Measurements from ENCODE around the gene ZBP1. TPM values are rescaled to one million over a fixed set of nuclear protein-coding genes. Genes with fewer than 3 reads are reported as not detected.

Gene ZBP1
- total and polyA plus RNA-seq, 2 experiments from 2014 or later, result not detected

DNA sequence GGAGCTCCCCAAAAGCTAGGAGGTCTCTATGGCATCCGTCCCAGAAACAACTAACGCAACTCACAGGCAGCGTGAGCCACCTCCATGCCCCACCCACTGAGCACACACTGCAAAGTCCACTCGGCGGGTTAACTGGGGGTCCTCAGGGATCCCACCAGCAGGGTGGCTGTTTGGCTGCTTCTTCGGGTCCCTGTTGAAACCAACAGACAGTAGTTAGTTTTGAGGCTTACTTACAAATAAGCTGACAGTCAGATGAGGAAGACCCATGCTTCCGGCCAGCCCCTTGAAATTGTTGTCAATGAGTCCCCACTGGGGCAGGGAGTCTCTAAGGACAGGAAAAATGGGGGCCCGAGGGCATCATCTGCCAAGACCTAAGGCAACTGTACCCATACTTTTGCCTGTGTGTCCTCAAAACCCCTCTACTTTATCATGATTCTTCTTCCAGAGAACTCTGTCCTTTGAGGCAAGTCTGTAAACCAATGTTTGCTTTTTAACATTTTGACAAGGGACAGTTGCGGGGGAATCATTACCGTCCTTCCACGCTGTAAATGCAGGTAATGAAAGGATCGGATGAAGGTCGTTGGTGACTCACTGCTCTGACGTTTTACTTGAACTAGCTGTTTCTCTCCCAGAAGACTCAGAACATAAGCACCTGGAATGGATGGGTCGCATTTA is 61.5 kb downstream of the ZBP1 start:
- no peak overlapping the region for H3K27ac ChIP-seq
- no peak overlapping the region for H3K4me3 ChIP-seq
- TF ChIP-seq, protein P1, sequence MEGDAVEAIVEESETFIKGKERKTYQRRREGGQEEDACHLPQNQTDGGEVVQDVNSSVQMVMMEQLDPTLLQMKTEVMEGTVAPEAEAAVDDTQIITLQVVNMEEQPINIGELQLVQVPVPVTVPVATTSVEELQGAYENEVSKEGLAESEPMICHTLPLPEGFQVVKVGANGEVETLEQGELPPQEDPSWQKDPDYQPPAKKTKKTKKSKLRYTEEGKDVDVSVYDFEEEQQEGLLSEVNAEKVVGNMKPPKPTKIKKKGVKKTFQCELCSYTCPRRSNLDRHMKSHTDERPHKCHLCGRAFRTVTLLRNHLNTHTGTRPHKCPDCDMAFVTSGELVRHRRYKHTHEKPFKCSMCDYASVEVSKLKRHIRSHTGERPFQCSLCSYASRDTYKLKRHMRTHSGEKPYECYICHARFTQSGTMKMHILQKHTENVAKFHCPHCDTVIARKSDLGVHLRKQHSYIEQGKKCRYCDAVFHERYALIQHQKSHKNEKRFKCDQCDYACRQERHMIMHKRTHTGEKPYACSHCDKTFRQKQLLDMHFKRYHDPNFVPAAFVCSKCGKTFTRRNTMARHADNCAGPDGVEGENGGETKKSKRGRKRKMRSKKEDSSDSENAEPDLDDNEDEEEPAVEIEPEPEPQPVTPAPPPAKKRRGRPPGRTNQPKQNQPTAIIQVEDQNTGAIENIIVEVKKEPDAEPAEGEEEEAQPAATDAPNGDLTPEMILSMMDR (IDR thresholded peaks at IDR 0.05; ENCODE audit: low read depth, low read length), result no peak
- no peaks in the 10 kb centered on the region for H3K9me3 ChIP-seq (ENCODE audit: low read depth)
- H3K27me3 ChIP-seq, result no peaks in the 10 kb centered on the region
- H3K4me1 ChIP-seq (ENCODE audit: low read depth), result no peaks in the 10 kb centered on the region
- no peak for DNase-seq (ENCODE audit: low read depth in 1 of 2, low spot score in 1 of 2)
- no peaks in the 10 kb centered on the region for H3K36me3 ChIP-seq

DNA sequence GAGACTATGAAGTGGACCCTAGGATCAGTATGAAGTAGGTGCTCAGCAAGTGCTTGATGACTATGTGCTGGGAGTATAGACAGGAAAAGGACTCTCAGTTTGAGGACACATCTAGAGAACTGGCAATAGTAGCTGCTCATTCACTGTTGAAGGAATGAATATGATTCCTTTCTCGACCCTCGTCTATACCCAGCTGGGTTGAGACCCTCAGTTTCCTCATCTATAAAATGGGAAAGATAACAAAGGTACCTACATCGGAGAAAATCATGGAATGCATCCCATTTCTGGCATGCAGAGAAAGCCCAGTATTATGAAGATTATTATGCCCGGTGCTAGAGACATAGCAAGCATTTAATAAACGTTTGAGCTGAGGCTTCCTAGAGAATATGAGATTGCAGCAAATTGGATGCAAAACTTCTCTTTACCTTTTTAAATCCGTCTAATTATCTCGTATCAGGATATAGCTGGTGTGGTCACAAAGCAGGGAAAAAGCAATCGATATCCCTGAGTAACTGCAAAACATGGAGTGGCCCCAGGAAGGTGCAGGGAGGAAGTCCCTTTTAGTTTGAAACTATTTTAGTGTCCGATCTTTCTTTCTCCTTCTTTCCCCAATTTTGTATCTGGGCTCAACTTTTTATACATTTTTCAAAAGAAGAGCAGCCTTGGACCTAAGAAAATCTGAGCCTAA is 62.2 kb downstream of the ZBP1 start:
- H3K27ac ChIP-seq, result no peak overlapping the region
- H3K36me3 ChIP-seq, result no peaks in the 10 kb centered on the region
- H3K27me3 ChIP-seq, result no peaks in the 10 kb centered on the region
- H3K9me3 ChIP-seq (ENCODE audit: low read depth), result no peaks in the 10 kb centered on the region
- H3K4me3 ChIP-seq, result no peak overlapping the region
- DNase-seq (ENCODE audit: low read depth in 1 of 2, low spot score in 1 of 2), result no peak
- TF ChIP-seq, protein P1 (IDR thresholded peaks at IDR 0.05; ENCODE audit: low read depth, low read length), result no peak
- no peaks in the 10 kb centered on the region for H3K4me1 ChIP-seq (ENCODE audit: low read depth)

DNA sequence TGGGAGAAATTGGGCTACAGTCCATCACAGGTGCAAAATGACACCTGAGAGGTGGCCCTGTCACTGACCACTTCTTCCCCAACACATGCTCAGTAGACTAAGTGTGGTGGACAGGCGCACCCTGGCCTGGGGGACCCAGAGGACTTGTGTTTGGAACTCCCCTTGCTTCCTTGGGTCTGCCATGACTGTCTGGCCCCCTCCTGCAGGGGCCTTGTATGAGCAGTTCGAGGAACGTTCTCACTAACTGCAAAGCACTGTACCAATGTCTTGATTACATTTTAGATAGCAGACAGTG is 63.3 kb downstream of the ZBP1 start:
- no peaks in the 10 kb centered on the region for H3K9me3 ChIP-seq (ENCODE audit: low read depth)
- no peak for DNase-seq (ENCODE audit: low read depth in 1 of 2, low spot score in 1 of 2)
- no peaks in the 10 kb centered on the region for H3K4me1 ChIP-seq (ENCODE audit: low read depth)
- no peaks in the 10 kb centered on the region for H3K36me3 ChIP-seq
- H3K27ac ChIP-seq, result no peak overlapping the region
- no peak overlapping the region for H3K4me3 ChIP-seq
- TF ChIP-seq, protein P1 (IDR thresholded peaks at IDR 0.05; ENCODE audit: low read depth, low read length), result no peak
- H3K27me3 ChIP-seq, result no peaks in the 10 kb centered on the region

DNA sequence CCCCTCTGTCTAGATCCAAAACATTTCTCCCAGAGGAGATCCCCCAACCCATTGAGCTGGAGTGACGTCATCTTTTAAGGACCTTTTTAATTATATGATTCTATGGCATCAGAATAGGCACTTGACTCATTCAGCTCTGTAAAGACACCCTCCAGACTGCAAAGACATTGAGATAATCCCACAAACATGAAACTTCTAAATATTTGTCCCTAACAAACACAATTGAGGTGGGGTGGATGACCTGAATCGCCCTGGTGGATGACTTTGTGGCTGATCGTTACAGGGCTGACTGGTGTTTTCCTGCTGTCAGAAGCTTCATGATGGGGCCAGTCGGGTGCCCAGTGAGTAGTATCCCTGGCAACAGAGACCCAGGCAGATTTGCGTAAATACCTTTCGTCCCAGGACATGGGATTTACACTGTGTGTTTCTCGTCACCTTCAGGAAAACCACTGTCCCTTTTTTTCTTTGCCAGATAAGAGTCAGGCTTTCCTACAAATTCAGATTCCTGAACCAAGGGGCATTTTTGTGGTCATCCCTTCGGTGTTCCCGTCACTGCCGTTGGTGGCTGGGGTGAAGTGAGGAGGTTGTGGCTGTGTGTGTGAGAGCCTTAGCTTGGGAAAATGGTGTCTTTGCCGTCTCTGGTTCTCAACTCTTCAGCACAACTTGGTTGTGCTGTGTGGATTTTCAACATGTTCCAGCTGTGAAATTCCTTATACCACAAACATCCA is 64.6 kb downstream of the ZBP1 start:
- no peak for DNase-seq (ENCODE audit: low read depth in 1 of 2, low spot score in 1 of 2)
- Histone ChIP-seq H3K4me3 (no peak overlapping the region), H3K27ac (no peak overlapping the region), H3K27me3 (no peaks in the 10 kb centered on the region), H3K9me3 (ENCODE audit: low read depth) (no peaks in the 10 kb centered on the region), H3K4me1 (ENCODE audit: low read depth) (no peaks in the 10 kb centered on the region), H3K36me3 (no peaks in the 10 kb centered on the region)
- TF ChIP-seq, protein P1 (IDR thresholded peaks at IDR 0.05; ENCODE audit: low read depth, low read length), result no peak

Other genes with a start within 250 kb of the ZBP1 start
- gene RBM38, start 229.0 kb downstream of the ZBP1 start, total RNA-seq, result 420 and 625 TPM in 2 replicates
- gene RBM38, start 229.0 kb downstream of the ZBP1 start, polyA plus RNA-seq, result 404 and 626 TPM in 2 replicates
- gene CTCFL, start 95.3 kb downstream of the ZBP1 start, total RNA-seq, result 0.09 TPM in 1 of 2 replicates, not detected in the other
- gene CTCFL, start 95.3 kb downstream of the ZBP1 start, polyA plus RNA-seq, result 0.09 TPM in 1 of 2 replicates, not detected in the other
- 0.04 and 1.6 TPM in 2 replicates for gene PCK1, start 59.3 kb downstream of the ZBP1 start, total RNA-seq
- 0.64 TPM in 1 of 2 replicates, not detected in the other for gene PCK1, start 59.3 kb downstream of the ZBP1 start, polyA plus RNA-seq
- gene PMEPA1, start 89.6 kb upstream of the ZBP1 start, total RNA-seq, result 2.4 and 8.8 TPM in 2 replicates
- gene PMEPA1, start 89.6 kb upstream of the ZBP1 start, polyA plus RNA-seq, result 10.5 and 10.9 TPM in 2 replicates

All from cardiac muscle cell (in vitro differentiated cells and primary cell).